ENCODE data around the gene NAALADL2.

DNA sequence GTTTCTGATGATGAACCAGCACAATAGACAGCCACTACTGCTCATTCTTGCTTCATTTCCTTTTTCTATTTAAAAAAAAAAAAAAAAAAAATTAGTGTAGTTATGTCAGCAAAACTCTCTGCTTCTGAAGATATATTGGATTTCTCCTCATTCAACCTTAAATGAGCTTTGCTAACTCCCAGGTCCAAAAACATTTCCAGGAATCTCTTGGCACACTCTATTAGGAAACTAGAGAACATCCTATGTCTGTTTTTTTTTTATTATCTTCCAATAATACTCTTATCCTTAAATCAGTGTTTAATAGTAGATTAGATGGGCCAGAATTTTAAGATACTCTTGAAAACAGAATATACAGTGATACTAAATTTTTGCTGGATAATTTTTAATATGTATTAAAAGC is 398.0 kb downstream of the NAALADL2 start:
- TF ChIP-seq, protein P1, sequence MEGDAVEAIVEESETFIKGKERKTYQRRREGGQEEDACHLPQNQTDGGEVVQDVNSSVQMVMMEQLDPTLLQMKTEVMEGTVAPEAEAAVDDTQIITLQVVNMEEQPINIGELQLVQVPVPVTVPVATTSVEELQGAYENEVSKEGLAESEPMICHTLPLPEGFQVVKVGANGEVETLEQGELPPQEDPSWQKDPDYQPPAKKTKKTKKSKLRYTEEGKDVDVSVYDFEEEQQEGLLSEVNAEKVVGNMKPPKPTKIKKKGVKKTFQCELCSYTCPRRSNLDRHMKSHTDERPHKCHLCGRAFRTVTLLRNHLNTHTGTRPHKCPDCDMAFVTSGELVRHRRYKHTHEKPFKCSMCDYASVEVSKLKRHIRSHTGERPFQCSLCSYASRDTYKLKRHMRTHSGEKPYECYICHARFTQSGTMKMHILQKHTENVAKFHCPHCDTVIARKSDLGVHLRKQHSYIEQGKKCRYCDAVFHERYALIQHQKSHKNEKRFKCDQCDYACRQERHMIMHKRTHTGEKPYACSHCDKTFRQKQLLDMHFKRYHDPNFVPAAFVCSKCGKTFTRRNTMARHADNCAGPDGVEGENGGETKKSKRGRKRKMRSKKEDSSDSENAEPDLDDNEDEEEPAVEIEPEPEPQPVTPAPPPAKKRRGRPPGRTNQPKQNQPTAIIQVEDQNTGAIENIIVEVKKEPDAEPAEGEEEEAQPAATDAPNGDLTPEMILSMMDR (conservative IDR thresholded peaks at IDR 0.05): no peak
- TF ChIP-seq EZH2 (IDR thresholded peaks at IDR 0.05; ENCODE audit: low read depth): no peak
